Fibroblast of lung (primary cell): ENCODE measurements around the gene NDRG3. TPM values are rescaled to one million over a fixed set of nuclear protein-coding genes. Genes with fewer than 3 reads are reported as not detected.

Experiments
- DNase-seq, 2 donors: peaks; one replicate each; pipeline versions ENCODE4 v3.0.0 to v3.0.0-alpha.2; 2010; ENCODE audit warnings: low read depth in 2 of 2
- H2AFZ ChIP-seq: 2 replicates; pipeline ENCODE4 v1.5.1; 2012; ENCODE audit warnings: low read length, control low read depth, inconsistent platforms
- H3K27ac ChIP-seq: 2 replicates; pipeline ENCODE4 v1.5.1; 2011; ENCODE audit warnings: low read length, control low read depth; ENCODE audit not compliant: insufficient read depth
- H3K27me3 ChIP-seq: 2 replicates; pipeline ENCODE4 v1.5.1; 2011; ENCODE audit warnings: mild to moderate bottlenecking, low read length; ENCODE audit not compliant: control insufficient read depth, insufficient read depth
- H3K36me3 ChIP-seq: 2 replicates; pipeline ENCODE4 v1.5.1; 2011; ENCODE audit warnings: low read length; ENCODE audit not compliant: control insufficient read depth, insufficient read depth
- H3K4me1 ChIP-seq: 2 replicates; pipeline ENCODE4 v1.5.1; 2011; ENCODE audit warnings: low read length; ENCODE audit not compliant: control insufficient read depth, insufficient read depth; ENCODE audit errors: extremely low read depth
- H3K4me2 ChIP-seq: 2 replicates; pipeline ENCODE4 v1.5.1; 2011; ENCODE audit warnings: low read length, control low read depth; ENCODE audit not compliant: insufficient read depth; ENCODE audit errors: extremely low read depth
- H3K4me3 ChIP-seq, 4 experiments: fragments of 200-600 bp in 1 of 4; sonication (generic) in 1 of 4; replicated peaks in 1 of 4; 2 replicates each; pipeline ENCODE4 v1.5.1; 2011 to 2016; ENCODE audit warnings: low read length in 4 of 4, low read depth in 3 of 4, mild to moderate bottlenecking in 3 of 4, control low read depth in 2 of 4, inconsistent platforms in 1 of 4, mixed read lengths in 1 of 4; ENCODE audit not compliant: insufficient read depth in 1 of 4; ENCODE audit errors: control extremely low read depth in 1 of 4
- H3K79me2 ChIP-seq: 2 replicates; pipeline ENCODE4 v1.5.1; 2012; ENCODE audit warnings: mild to moderate bottlenecking, low read length, inconsistent platforms; ENCODE audit not compliant: control insufficient read depth, insufficient read depth
- H3K9ac ChIP-seq: 2 replicates; pipeline ENCODE4 v1.5.1; 2011; ENCODE audit warnings: mild to moderate bottlenecking, low read length, control low read depth; ENCODE audit not compliant: insufficient read depth
- H3K9me3 ChIP-seq: 2 replicates; pipeline ENCODE4 v1.5.1; 2012; ENCODE audit warnings: low read depth, low read length; ENCODE audit not compliant: control insufficient read depth, insufficient read depth
- H4K20me1 ChIP-seq: 2 replicates; pipeline ENCODE4 v1.5.1; 2011; ENCODE audit warnings: low read length; ENCODE audit not compliant: control insufficient read depth, insufficient read depth; ENCODE audit errors: extremely low read depth
- CTCF ChIP-seq, 2 donors: IDR thresholded peaks in 1 of 2; conservative IDR thresholded peaks in 1 of 2; 1 replicate in 1 of 2; 2 replicates in 1 of 2; pipeline ENCODE4 v1.5.1; 2011 to 2012; ENCODE audit warnings: low read length in 2 of 2, control low read depth in 1 of 2, inconsistent platforms in 1 of 2, low read depth in 1 of 2, mild to moderate bottlenecking in 1 of 2
- EZH2 ChIP-seq: IDR thresholded peaks from 2 replicates; pipeline ENCODE4 v1.5.1; 2012; ENCODE audit warnings: low read length, control low read depth, mild to moderate bottlenecking; ENCODE audit errors: missing control alignments
- polyA plus RNA-seq, 2 donors: library from polyadenylated mRNA; depleted of rRNA in 1 of 2; stranded (reverse) in 1 of 2; unstranded in 1 of 2; fragments of >200 nt; gene quantifications; 2 replicates each; pipeline ENCODE4 v1.2.1, GENCODE V29; 2011 to 2012; ENCODE audit warnings: missing spikeins in 1 of 2
- total RNA-seq: library from RNA; depleted of rRNA; stranded (reverse); fragments of >200 nt; gene quantifications from 2 replicates; pipeline ENCODE4 v1.2.1, GENCODE V29; 2014

Gene NDRG3
- total and polyA plus RNA-seq, 2 donors (not counting 1 experiment from before 2014, with no cell fraction given), result 37.8 TPM

GRCh38 chr20:36754656-36755222, 8.8 kb upstream of the NDRG3 start:
- H3K9ac ChIP-seq, result no peak overlapping the region
- no peak overlapping the region for H3K4me2 ChIP-seq
- H3K4me3 ChIP-seq, result no peak overlapping the region
- H3K79me2 ChIP-seq, result no peaks in the 10 kb centered on the region
- H3K9me3 ChIP-seq, result no peaks in the 10 kb centered on the region
- H2AFZ ChIP-seq, result no peak overlapping the region
- peaks cover 4% of the 10 kb centered on the region for H3K36me3 ChIP-seq
- peaks cover 3% of the 10 kb centered on the region for H3K4me1 ChIP-seq
- H3K27ac ChIP-seq, result peak overlapping the region; percentile 37
- no peaks in the 10 kb centered on the region for H4K20me1 ChIP-seq
- peak; percentile 87 to 90 for TF ChIP-seq CTCF (conservative IDR thresholded peaks at IDR 0.05 in 1 of 2, IDR thresholded peaks at IDR 0.05 in 1 of 2; ENCODE audit: low read depth in 1 of 2, low read length in 2 of 2)
- TF ChIP-seq EZH2, result no peak
- DNase-seq, result peak; percentile 53 to 95
- H3K27me3 ChIP-seq, result no peaks in the 10 kb centered on the region

GRCh38 chr20:36752582-36752981, 6.7 kb upstream of the NDRG3 start:
- TF ChIP-seq EZH2, result no peak
- no peak for TF ChIP-seq CTCF (conservative IDR thresholded peaks at IDR 0.05 in 1 of 2, IDR thresholded peaks at IDR 0.05 in 1 of 2; ENCODE audit: low read depth in 1 of 2, low read length in 2 of 2)

GRCh38 chr20:36745234-36745926, 510 bp downstream of the NDRG3 start:
- H4K20me1 ChIP-seq, result no peaks in the 10 kb centered on the region
- no peak for TF ChIP-seq EZH2
- TF ChIP-seq CTCF (conservative IDR thresholded peaks at IDR 0.05 in 1 of 2, IDR thresholded peaks at IDR 0.05 in 1 of 2; ENCODE audit: low read depth in 1 of 2, low read length in 2 of 2), result peak in 1 of 2 donors; percentile 6
- H3K4me2 ChIP-seq, result peak overlapping the region; percentile 96
- no peaks in the 10 kb centered on the region for H3K79me2 ChIP-seq
- H3K27me3 ChIP-seq, result no peaks in the 10 kb centered on the region
- peak overlapping the region; percentile 78 for H2AFZ ChIP-seq
- peak in 1 of 2 donors; percentile 3 for DNase-seq
- no peaks in the 10 kb centered on the region for H3K4me1 ChIP-seq
- peak overlapping the region; percentile 75 to 82 (median 78) for H3K4me3 ChIP-seq
- H3K9me3 ChIP-seq, result no peaks in the 10 kb centered on the region
- H3K9ac ChIP-seq, result peak overlapping the region; percentile 46
- H3K27ac ChIP-seq, result no peak overlapping the region
- no peaks in the 10 kb centered on the region for H3K36me3 ChIP-seq

More at GRCh38 chr20:36752582-36752981, 6.7 kb upstream of the NDRG3 start:
- peaks cover 2% of the 10 kb centered on the region for H3K36me3 ChIP-seq
- no peak overlapping the region for H3K4me3 ChIP-seq
- H2AFZ ChIP-seq, result no peak overlapping the region
- H3K9ac ChIP-seq, result no peak overlapping the region
- peaks cover 3% of the 10 kb centered on the region for H3K4me1 ChIP-seq
- no peaks in the 10 kb centered on the region for H3K27me3 ChIP-seq
- H3K79me2 ChIP-seq, result no peaks in the 10 kb centered on the region
- H3K9me3 ChIP-seq, result no peaks in the 10 kb centered on the region
- no peak for DNase-seq
- no peak overlapping the region for H3K4me2 ChIP-seq
- no peak overlapping the region for H3K27ac ChIP-seq
- no peaks in the 10 kb centered on the region for H4K20me1 ChIP-seq
